ENCODE measurements around the gene KRTCAP2.

GRCh38 chr1:155197901-155198546 is 24.9 kb upstream of the KRTCAP2 start:
- no peak for TF ChIP-seq RXRA (IDR thresholded peaks at IDR 0.05; ENCODE audit: borderline replicate concordance, low read depth)
- no peak for TF ChIP-seq SMC3 (IDR thresholded peaks at IDR 0.05; ENCODE audit: low read depth, low read length)
- no peak for TF ChIP-seq CTCF (IDR thresholded peaks at IDR 0.05)
- TF ChIP-seq USF2 (IDR thresholded peaks at IDR 0.05; ENCODE audit: borderline replicate concordance, low read depth, low read length): no peak
- no peak for TF ChIP-seq REST (IDR thresholded peaks at IDR 0.05; ENCODE audit: low read depth, low read length)
- TF ChIP-seq SIN3A (IDR thresholded peaks at IDR 0.05; ENCODE audit: borderline replicate concordance, low read depth, low read length): no peak
- TF ChIP-seq TEAD4 (IDR thresholded peaks at IDR 0.05; ENCODE audit: borderline replicate concordance, insufficient read depth): no peak
- TF ChIP-seq ELF1 (IDR thresholded peaks at IDR 0.05): no peak
- no peak for TF ChIP-seq YY1 (IDR thresholded peaks at IDR 0.05; ENCODE audit: low read depth)
- no peak for TF ChIP-seq FOXJ3 (CRISPR knock-in tag; IDR thresholded peaks at IDR 0.05)
- TF ChIP-seq FOSL2 (IDR thresholded peaks at IDR 0.05; ENCODE audit: borderline replicate concordance, low read depth): no peak
